Measurements from ENCODE around the gene LRRC43.
"Not testable (repeated sequence)": the region's sequence is repeated elsewhere in the genome, so short reads cannot be mapped to it uniquely, and the experiment has no call there.

Gene LRRC43

DNA sequence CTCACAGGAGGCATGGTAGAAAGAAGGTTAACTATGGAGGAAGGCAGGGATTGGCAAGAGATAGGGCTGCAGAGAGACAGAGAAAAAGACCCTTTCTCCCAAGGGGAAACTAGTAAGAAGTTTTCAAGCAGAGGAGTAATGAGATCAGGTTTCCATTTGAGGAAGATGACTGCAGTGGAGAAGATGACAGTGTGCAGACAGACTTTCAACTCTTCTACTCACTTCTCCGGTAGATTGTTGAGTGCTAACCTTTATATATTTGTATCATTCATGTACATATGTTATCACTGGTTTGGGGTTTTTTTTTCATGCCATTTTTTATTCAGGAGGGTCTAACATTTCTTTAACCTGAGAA lies 14.7 kb downstream of the LRRC43 start:
- peak; percentile 38 to 46 for DNase-seq

DNA sequence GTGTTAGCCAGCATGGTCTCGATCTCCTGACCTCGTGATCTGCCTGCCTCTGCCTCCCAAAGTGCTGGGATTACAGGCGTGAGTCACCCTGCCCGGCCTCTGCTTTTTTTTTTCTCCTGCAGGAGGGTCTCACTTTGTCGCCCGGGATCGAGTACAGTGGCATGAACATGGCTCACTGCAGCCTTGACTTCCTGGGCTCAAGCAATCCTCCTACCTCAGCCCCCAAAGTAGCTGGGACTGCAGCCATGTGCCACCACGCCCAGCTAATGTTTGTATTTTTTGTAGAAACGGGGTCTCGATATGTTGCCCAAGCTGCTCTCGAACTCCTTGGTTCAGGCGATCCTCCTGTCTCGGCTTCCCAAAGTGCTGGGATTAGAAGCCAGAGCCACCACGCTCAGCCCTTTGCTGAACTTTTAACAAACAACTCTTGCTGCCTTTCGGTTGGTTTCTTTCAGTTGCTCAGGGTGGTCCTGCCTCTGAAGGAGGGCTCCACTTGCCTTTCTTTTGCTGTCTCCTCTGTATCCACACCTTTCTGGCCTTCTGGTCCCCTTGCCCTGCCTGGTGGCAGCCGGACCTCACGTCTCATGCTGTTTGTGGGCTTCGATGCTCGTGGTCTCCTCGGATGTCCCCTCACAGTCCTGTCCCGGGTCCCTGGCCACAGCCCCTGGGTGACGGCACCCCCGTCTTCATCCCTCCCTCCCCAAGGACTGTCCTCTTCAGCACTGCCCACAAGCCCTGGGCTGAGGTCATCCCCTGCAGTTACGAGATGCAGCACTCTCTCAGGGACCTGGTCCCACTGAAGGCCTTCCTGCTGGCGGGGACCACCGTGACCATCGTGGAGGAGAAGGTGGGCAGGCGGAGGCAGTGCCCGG lies 16.8 kb downstream of the LRRC43 start:
- no peak for DNase-seq

DNA sequence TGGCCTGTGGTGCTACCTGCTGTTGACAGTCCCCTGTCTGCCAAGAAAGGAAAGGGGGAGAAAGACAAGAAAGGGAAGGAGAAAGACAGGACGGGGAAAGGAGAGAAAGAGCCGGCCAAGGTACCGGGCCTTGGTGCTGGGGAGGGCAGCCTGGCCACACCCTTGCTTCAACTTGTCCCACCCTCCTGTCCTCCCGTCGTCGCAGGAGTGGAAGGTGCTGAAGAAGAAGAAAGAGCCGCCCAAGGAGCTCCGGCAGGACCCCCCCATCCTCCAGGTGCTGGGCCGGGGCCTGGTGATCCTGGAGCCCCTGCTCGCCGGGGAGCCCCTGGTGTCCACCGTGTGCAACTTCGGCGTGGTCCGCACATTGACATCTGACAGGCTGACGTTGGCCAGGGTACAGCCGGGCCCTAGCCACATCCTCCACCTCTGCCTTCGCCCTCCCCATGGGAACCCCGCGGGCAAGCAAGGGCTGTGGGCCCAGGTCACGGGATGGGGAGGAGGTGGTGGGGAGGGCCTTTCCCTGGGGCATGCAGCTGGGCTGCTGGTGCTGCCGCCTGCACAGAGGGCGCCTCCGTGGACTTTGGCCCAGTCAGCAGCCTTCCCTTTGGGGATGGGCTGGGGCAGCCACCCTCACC lies 17.7 kb downstream of the LRRC43 start:
- DNase-seq, result no peak

DNA sequence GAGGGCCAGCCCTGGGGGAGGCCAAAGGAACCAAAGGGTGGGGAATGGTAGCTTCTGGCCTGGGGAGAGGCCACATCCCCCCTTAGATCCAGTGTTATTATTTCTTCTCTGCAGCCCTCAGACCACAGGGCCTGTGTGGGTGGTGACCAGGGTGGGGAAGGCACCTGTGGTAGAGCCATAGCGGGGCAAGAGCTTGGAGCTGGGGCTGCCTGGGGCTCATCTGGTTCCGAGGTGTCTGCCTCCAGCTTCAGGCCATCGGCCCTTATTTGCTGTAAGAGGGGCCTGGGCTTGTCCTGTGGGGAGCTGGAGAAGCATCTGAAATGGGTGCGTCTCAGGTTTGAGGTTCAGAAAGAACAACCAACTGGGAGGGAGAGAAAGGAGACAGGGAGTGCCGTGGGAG lies 18.5 kb downstream of the LRRC43 start:
- DNase-seq, result no peak

DNA sequence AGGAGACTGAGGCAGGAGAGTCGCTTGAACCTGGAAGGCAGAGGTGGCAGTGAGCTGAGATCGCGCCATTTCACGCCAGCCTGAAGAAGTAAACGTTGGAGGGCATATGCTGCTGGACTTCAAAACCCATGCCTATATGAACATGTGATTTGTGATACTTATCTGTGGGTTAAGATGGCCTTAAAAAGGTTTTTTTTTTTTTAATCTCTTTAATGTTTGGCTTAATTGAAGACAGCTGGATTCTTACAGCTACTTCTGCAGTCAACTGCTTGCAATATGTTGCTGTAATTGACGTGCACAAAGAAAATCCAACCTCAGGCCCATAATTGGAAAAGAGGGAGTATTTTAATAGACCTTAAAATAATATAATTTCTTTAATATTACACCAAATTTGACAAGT lies 19.1 kb downstream of the LRRC43 start:
- no peak for DNase-seq

DNA sequence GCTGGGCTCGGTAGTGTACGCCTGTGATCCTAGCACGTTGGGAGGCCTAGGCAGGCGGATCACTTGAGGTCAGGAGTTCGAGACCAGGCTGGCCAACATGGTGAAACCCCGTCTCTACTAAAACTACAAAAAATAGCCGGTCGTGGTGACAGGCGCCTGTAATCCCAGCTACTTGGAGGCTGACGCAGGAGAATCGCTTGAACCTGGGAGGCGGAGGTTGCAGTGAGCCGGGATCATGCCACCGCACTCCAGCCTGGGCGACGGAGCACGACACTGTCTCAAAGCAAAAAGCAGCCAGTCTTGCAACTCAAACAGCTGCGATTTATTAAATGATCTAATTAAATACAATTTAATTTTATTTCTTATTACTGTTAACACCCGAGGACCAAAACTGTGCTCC lies 19.9 kb downstream of the LRRC43 start:
- not testable (repeated sequence) for DNase-seq

DNA sequence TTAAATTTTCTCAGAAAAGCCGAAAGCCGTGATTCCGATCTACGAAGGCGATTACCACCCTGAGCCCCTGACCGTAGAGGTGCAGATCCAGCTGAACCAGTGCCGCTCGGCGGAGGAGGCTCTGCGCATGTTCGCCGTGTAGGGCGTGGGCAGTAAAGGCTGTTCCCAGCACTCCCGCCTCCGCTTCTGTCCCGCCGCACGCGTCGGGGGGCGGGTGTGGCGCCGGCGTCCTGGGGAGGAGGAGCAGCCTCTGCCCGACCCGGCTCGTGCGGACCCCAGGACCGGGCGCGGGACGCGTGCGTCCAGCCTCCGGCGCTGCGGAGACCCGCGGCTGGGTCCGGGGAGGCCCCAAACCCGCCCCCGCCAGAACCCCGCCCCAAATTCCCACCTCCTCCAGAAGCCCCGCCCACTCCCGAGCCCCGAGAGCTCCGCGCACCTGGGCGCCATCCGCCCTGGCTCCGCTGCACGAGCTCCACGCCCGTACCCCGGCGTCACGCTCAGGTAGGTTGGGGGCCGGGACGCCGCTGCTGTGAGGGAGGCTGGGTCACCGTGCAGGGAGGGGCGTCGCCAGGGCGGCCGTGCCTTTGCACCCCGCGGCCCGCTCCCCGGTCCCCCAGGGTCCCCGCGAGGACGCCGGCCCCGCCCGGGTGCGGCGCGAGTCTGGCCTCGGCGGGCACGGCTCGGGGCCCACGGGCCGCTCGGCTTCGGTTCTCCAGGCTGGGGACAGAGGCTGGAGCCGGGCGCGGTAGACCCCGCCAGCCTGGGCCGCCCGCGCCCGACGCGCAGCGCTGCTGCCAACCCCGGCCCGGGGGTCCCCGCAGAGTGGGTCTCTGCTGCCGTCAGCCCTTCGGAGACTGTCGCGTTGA lies 20.6 kb downstream of the LRRC43 start, which contains the start of gene B3GNT4:
Gene B3GNT4, plus strand, starts transcription at position 409 of the 866 bp plus-strand sequence. CDS start 910 bp downstream, outside the sequence.
- peak; percentile 33 to 43 for DNase-seq

DNA sequence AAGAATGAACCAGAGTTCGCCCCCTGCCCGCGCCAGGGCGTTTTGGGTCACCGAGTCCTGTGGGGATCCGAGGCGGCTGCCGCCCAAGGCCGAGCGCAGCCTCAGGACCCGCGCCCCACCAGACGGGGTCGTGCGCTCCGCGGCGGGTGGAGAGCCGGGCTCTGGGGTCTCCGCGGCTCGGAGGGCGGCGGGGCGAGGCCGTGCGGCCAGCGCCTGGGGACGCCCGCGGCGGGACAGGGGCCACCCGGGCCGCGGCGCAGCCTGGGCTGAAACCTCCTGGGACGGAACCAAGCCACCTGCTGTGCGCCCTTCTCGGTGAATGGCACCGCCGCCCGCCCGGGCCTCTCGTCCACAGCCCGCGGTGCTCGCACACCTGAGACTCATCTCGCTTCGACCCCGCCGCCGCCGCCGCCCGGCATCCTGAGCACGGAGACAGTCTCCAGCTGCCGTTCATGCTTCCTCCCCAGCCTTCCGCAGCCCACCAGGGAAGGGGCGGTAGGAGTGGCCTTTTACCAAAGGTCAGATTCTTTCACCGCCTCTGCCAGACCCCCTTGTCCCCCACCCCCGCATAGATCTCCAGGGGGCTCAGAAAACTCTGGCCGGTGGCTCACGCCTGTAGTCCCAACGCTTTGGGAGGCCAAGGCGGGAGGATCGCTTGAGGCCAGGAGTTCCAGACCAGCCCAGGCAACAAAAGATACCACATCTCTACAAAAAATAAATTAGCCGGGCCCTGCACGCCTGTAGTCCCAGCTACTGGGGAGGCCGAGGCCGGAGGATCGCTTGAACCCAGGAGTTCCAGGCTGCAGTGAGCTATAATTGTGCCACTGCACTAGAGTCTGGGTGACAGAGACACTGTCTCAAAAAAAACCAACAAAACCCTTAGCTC lies 21.5 kb downstream of the LRRC43 start:
- no peak for DNase-seq

DNA sequence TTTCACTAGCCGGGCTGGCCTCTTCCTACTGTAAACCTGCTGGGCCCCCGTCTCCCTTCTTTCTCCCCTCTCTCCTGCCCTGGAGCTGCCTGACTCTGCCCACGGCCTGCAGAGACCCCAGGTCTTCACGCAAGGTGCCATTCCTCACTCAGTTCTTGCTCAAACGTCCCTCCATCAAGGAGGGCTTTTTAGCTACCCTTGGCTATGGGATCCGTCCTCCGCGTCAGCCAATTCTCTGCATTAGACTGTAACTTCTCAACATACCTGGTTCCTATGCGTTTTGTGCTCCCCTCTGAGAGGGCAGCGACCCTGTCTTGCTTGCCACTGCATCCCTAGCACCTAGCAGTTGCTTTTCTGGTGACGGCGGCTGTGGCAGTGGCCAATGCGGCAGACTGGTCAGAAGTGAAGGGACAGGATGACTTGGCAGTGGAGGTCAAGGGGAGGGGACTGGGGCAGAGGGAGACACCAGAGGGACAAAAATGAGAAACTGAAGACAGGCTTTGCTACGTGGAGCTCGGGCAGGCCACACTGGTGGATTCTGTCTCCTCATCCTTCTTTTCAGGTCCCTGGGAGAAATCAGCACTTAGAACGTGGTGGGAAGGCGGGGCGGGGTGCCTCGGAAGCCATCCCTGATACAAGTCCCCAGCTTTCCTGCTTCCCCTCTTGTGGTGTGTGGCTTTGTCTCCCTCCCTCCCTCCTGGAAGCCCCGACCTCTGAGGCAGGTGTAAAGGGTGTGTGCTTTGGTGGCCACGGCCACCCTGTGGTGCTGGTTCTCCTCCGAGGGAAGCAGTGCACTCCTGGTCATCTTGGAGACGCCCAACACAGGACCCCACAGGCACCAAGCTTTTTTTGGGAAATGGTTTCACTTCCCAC lies 22.4 kb downstream of the LRRC43 start:
- no peak for DNase-seq

DNA sequence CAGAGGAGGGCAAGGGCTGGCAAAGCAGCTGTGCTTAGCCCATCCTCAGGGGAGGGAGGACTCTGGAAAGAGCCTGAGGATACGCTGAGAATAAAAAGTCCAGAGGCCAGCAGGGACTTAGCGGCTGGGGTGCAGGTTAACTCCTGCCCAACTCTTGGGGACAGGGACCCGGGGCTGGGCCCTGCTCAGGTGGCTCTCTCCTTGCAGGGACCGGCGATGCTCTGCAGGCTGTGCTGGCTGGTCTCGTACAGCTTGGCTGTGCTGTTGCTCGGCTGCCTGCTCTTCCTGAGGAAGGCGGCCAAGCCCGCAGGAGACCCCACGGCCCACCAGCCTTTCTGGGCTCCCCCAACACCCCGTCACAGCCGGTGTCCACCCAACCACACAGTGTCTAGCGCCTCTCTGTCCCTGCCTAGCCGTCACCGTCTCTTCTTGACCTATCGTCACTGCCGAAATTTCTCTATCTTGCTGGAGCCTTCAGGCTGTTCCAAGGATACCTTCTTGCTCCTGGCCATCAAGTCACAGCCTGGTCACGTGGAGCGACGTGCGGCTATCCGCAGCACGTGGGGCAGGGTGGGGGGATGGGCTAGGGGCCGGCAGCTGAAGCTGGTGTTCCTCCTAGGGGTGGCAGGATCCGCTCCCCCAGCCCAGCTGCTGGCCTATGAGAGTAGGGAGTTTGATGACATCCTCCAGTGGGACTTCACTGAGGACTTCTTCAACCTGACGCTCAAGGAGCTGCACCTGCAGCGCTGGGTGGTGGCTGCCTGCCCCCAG lies 23.4 kb downstream of the LRRC43 start:
- no peak for DNase-seq

DNA sequence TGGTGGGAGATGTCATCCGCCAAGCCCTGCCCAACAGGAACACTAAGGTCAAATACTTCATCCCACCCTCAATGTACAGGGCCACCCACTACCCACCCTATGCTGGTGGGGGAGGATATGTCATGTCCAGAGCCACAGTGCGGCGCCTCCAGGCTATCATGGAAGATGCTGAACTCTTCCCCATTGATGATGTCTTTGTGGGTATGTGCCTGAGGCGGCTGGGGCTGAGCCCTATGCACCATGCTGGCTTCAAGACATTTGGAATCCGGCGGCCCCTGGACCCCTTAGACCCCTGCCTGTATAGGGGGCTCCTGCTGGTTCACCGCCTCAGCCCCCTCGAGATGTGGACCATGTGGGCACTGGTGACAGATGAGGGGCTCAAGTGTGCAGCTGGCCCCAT lies 24.1 kb downstream of the LRRC43 start:
- DNase-seq, result no peak

DNA sequence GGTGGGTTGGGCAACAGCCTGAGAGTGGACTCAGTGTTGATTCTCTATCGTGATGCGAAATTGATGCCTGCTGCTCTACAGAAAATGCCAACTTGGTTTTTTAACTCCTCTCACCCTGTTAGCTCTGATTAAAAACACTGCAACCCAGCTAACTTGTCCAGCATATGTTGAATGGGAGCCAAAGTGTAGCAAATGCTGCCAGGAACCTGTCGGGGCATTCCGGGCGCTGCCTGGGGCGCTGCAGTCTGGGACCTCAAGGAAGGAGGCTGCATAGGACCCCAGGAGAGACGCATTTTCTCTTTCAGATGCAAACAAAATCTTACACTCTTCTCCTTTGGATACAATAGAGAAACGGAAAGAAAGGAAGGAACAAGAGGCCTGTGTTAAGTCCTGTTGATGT lies 24.5 kb downstream of the LRRC43 start:
- DNase-seq, result no peak

DNA sequence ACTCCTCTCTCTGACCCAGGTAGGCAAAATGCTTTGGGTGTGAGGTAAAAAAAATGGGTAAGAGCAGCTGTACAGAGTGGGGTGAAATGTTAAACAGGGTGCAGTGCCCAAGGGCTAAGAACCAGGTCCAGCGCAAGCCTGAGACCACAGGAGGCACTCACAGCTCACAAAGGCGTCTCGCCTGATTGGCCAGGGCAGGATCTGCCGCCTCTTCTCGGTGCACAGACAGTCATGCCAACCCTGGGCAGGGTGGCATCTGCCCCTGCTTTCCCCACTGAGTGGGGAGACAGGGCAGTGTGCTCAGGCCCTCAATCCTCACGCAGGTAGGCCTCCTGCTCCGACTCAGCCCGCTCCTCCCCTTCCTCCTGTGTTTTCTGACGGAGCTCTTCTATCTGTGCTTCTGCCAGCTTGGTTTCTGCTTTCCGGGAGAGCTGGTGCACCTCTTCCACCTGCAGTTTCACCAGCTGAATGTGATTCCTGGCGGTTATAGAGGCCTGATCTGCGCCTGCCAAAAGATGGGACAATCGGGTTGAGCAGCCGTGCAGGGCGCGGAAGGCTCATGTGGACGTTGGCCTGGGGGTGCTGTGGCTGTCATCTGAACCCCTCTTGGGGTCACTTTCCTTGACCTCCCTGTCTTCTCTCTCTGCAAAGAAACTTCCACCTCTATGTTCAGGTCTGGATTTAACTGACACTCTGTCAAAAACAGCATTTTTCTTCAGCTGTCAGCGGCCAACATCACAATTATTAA lies 25.3 kb downstream of the LRRC43 start:
- DNase-seq, result no peak

DNA sequence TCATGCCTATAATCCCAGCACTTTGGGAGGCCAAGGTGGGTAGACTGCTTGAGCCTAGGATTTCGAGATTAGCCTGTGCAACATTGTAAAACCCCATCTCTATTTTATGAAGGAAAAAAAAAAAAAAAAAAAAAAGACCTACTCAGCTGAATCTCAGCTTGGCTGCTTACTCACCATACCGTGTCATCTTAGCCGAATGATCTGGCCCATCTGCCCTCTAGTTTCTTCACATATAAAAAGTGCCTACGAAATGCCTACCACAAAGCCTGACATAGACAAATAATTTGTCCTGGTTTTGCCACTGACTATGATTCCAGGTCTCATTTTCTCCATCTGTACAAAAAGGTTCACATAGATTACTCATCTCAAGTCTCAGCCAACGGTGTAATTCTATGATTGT lies 32.8 kb downstream of the LRRC43 start:
- peak in 1 of 2 donors; percentile 12 for DNase-seq

DNA sequence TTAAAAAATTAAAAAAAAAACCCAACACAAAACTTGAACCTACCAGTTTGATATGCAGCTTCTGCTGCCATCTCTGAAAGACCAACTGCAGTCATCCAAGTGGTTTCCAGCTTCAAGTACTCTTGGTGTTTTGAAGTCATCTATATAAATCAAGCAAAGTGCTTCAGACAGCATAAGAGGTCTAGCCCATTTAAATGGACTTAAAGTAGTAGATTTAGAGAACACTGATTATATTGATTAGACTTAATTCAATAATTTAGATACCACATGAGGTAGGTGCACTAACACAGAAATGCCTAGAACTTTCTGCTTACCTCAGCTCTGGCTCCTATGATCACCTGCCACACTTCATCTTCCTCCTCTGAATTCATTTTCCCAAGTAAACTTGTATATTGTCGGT lies 33.5 kb downstream of the LRRC43 start:
- no peak for DNase-seq

DNA sequence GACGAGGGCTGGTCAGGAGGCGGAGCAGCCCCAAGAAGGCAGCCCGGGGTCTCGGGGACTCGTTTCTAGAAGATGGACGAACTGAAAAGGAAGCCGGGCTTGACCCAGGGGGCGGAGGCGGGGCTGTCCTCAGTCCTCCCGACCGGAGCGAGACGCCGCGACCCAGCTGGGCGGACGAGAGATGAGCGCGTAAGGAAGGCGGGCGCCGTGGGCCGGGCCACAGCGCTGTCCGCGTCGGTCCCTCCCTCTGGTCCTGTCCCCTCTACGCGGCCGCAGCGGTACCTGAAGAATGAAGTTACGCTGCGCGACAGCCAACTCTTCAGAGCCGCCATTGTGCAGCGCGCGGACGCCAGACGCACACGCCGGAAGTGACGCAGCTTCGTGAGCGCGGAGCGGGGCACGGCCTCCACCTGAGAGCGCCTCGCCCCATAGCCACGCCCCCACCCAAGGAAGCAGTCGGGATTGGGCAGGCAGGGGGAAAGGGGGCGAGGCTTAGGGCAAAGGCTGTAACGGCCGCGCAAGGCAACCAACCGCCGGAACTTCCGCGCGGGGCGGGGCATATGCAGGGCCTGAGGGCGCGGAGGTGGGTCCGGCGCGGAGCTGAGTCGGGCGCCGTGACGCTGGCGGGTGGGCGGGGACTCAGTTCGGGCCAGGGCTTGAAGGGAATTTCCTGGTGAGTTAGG lies 42.9 kb downstream of the LRRC43 start, which contains the start of gene DIABLO:
Gene DIABLO, minus strand, starts transcription at position 370 of the 683 bp plus-strand sequence. Its CDS starts 38 bp downstream, at position 332.
- peak; percentile 99 for DNase-seq

DNA sequence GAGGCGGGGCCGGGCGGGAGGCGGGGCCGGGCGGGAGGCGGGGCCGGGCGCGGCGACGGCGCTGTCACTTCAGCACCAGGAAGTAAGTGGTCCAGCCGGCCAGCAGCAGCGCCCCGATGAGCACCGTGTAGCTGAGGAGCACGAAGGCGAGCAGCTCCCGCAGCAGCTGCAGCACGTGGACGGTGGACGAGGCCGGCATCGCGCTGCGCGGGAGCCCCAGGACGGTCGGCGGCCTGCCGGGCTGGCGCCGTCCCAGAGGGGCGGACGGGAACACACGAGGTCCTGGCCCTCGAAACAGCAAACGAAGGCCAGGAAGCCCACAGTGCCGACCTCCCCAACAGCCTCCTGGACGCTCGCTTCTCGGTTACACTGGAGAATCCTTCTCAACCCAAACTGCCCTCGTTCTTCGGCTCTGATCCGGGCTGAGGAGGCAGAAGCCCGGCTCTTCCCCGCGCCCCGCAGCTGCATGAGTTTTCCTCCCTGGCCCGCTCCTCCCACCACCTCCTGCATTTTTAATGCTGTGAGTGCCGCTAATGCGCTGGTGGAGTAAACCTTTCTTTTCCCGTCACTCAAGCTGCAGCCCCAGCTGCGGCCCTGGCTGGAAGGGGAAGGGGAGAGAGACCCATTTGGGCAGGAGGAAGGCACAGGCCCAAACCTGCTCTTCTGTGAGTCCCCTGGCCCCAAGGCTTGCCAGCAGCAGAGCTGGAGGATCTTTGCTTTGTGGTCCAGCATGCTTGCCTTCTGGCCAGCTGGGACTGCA lies 43.6 kb downstream of the LRRC43 start:
- DNase-seq, result no peak

DNA sequence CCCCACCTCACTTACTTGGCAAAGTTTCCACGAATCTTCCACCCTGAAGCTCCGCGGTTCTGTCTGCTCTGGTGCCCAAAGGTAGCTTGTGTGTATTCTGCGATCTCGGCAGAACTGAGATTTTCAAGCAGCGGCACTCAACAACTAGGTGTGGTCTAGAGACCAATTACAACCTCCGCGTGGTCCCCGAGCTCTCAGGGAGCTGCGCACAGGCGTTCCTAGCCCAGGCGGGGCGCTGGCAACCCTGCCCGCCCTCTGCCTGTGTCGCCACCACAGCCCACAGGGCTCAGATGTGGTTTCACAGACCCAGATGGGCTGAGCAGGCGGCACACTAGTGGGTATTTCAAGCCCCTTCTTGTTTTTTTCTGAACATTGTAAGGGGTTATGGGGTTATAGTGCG lies 44.4 kb downstream of the LRRC43 start:
- no peak for DNase-seq
